WI38 (cell line): ENCODE results near the gene ELAC1.
"Not testable (repeated sequence)": the region's sequence is repeated elsewhere in the genome, so short reads cannot be mapped to it uniquely, and the experiment has no call there.

Experiments
- H3K4me3 ChIP-seq: 2 replicates; pipeline ENCODE4 v1.5.1; 2011; ENCODE audit warnings: low read depth, mild to moderate bottlenecking, control low read depth, low read length
- TF ChIP-seq, protein P1 (sequence below): IDR thresholded peaks from 2 replicates; pipeline ENCODE4 v1.5.1; 2012; ENCODE audit warnings: low read depth, mild to moderate bottlenecking, control low read depth, low read length

Gene ELAC1

DNA sequence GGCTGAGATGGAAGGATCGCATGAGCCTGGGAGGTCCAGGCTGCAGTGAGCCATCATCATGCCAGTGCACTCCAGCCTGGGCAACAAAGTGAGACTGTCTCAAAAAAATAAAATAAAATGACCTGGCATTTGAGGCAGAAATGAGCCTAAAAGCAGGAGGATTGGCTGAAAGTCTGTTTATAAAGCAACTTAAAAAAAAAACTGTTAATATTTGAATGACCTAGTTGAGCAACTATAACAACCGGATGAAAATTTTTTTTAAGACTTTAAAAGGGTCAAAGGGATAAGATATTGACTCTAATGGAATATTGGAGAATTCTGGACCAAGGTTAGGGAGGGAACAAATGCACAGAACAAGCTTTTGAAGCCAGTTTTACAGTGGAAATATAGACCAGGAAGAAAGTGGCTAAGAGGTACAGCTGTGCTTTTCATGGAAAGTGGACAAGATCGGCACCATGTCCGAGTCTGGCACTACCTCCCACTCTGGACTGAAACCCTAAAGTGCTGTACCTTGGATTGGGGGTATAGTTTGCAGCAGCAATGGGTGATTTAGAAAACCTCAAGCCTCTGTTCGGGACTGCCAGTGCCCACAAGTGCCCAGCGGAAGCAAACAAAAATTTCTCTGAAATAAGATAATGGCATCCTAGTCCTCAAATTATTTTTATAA lies 33.2 kb upstream of the ELAC1 start:
- no peak overlapping the region for H3K4me3 ChIP-seq
- TF ChIP-seq, protein P1, sequence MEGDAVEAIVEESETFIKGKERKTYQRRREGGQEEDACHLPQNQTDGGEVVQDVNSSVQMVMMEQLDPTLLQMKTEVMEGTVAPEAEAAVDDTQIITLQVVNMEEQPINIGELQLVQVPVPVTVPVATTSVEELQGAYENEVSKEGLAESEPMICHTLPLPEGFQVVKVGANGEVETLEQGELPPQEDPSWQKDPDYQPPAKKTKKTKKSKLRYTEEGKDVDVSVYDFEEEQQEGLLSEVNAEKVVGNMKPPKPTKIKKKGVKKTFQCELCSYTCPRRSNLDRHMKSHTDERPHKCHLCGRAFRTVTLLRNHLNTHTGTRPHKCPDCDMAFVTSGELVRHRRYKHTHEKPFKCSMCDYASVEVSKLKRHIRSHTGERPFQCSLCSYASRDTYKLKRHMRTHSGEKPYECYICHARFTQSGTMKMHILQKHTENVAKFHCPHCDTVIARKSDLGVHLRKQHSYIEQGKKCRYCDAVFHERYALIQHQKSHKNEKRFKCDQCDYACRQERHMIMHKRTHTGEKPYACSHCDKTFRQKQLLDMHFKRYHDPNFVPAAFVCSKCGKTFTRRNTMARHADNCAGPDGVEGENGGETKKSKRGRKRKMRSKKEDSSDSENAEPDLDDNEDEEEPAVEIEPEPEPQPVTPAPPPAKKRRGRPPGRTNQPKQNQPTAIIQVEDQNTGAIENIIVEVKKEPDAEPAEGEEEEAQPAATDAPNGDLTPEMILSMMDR, result no peak

DNA sequence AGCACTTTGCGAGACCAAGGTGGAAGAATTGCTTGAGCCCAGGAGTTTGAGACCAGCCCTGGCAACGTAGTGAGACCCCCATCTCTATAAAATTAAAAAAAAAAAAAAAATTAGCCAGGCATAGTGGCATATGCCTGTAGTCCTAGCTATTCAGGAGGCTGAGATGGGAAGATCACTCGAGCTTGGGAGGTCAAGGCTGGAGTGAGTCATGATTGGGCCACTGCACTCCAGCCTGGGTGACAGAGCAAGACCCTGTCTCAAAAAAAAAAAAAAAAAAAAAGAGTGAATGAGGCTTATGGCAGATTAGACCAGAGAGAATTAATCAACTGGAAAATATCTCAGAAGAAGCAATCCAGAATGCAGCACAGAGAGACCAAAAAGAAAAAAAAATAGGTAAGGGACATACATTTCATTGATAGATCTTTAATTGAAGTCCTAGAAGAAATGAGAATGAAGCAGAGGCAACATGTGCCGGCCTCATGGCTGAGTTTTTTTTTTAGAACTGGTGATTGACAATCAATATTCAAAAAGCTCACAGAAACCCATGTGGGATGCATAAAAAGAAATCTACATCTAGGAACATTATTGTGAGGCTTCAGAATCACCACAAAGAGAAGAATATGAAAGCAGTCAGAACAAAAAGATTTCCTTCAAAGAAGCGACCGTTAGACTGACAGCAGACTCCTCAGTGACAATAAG lies 32.2 kb upstream of the ELAC1 start:
- TF ChIP-seq, protein P1, result no peak
- H3K4me3 ChIP-seq, result no peak overlapping the region

DNA sequence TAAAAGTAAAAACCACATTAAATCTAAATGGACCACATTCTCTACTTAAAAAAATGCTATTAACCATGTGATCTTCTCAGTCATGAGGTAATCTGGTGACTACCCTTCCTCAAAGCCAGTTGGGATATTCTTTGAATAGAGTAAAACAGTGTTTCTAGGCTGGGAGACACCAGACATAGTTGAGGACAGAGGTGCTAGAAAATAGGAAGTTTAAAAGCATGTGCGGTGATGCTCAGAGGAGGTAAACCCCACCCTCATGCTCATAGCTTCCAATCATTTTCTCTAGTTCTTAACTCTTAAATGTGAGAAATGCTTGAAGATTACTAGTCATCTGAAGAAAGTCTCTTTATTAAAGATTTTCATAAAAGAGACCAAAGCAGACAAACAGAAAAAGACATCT lies 30.7 kb upstream of the ELAC1 start:
- H3K4me3 ChIP-seq, result no peak overlapping the region
- TF ChIP-seq, protein P1, result no peak

DNA sequence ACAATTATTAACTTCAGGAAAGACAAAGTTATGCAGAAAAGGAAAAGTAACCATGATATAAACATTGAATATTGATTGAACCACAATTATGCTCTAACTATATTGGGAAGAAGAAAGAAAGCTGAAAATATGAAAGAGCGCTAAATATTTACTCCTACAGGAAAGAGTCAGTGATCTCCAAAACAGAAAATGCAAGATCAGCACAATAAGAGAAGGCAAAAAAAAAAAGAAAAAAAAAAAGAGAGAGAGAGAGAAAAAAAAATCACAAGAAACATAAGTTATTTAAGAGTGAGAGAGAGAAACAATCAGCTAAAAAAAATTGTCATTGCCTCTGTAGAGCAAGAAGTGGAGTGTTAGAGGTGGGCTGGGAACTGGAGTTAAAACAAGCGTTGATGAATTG lies 28.9 kb upstream of the ELAC1 start:
- TF ChIP-seq, protein P1, result no peak
- no peak overlapping the region for H3K4me3 ChIP-seq

DNA sequence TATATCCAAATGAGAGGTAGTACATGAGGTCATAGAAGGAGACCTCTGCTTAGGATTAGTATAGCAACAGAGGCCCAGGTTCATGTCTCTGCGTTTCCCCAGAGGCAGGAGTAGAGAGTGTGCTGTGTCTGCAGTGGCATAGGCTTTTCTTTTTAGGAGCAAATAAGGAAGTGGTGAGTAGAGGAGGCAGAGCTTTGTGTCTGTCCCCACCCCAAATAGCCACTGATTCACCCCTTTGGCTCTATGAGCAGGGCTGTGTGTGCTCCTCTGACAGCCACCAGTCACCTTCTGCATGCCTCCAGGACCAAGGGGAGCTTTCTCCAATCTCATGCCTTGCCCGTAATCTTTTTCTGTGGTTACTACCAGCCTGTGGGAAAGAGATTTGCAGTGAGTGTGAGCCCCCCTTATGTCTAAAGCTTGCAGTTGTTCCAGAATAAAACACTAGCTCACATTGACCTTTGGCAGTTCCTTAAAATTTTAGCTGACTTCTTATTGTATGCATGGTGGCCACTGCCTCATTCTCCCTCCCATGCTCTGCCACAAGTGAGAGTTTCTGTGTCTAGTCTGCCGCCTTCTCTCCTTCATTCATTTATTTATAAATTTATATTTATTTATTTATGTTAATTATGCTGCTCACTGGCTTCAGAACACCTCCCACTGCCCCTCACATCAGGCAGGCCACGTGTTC lies 23.5 kb upstream of the ELAC1 start:
- TF ChIP-seq, protein P1, result no peak
- H3K4me3 ChIP-seq, result no peak overlapping the region

DNA sequence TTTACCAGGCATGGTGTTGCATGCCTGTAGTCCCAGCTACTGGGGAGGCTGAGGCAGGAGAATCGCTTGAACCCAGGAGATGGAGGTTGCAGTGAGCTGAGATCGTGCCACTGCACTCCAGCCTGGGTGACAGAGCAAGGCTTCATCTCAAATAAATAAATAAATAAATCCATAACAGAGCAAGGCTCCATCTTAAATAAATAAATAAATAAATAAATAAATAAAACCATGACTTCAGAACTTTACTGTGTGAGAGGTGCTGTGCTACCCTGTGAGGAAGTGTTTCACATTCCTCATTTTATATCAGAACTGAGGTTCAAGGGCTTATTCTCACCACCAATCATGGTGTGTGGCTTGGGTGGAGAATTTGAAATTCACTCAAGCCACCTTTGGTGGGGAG lies 21.9 kb upstream of the ELAC1 start:
- H3K4me3 ChIP-seq, result not testable (repeated sequence)

DNA sequence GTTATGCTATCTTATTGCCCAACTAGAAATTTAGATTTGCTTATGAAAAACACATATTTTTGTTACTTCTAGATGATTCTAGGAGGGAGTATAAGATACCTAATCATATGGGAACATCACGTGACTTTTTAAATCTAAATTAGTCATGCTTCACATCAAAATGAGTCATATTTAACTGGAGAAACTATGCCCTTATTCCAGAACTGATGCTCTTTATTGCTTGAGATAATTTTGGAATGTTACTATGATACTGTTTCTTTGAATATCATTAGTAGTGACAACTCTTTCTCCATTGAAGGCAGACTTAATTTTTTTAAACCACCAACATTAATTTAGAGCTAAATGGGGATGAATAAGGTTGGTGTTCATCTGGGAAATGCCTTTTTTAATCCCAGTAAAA lies 19.9 kb upstream of the ELAC1 start:
- no peak overlapping the region for H3K4me3 ChIP-seq
- TF ChIP-seq, protein P1, result no peak
